Smooth muscle cell of the brain vasculature (primary cell): ENCODE data around the gene ORM2.
A peak's percentile ranks its signal among the peaks of the same experiment; 100 is the strongest.
"Not testable (repeated sequence)": the region's sequence is repeated elsewhere in the genome, so short reads cannot be mapped to it uniquely, and the experiment has no call there.

ENCODE experiments used
- DNase-seq: peaks from one replicate; pipeline ENCODE4 v3.0.0-alpha.2; 2012; ENCODE audit warnings: low read depth, low spot score

ORM2 gene

GRCh38 chr9:114329625-114330022, at the start of gene ORM2:
Gene ORM2 (plus strand): TSS chr9:114329869. CDS start chr9:114329905, 36 bp downstream.
- not testable (repeated sequence) for DNase-seq

GRCh38 chr9:114280636-114281472, 48.8 kb upstream of the ORM2 start:
- DNase-seq, result no peak

GRCh38 chr9:114281473-114282103, 48.1 kb upstream of the ORM2 start:
- no peak for DNase-seq

- DNase-seq, result no peak
Observed at GRCh38 chr9:114282104-114282485, 47.6 kb upstream of the ORM2 start.

DNA sequence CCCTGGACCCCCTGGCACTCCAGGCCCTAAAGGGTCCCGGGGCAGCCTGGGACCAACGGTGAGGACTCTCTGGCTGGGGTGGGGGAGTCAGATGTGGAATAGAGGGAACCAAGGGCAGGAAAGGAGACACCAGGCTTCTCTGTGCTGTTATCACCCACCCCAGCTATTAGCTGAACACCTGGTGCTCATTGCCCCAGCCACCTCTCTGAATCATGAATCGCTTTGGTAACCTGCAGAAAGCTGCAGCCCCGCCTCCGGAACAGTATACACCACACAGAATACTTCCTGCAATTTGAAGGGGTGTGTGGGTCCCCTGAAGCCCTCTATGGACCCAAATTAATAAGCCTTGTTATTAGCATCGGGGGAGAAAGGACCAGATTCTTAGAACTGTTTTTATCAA, 47.2 kb upstream of the ORM2 start:
- DNase-seq, result no peak

GRCh38 chr9:114282926-114283325, 46.7 kb upstream of the ORM2 start:
- no peak for DNase-seq

GRCh38 chr9:114283551-114284111, 46.0 kb upstream of the ORM2 start:
- DNase-seq, result no peak

GRCh38 chr9:114284316-114285060, 45.2 kb upstream of the ORM2 start:
- DNase-seq, result no peak

DNA sequence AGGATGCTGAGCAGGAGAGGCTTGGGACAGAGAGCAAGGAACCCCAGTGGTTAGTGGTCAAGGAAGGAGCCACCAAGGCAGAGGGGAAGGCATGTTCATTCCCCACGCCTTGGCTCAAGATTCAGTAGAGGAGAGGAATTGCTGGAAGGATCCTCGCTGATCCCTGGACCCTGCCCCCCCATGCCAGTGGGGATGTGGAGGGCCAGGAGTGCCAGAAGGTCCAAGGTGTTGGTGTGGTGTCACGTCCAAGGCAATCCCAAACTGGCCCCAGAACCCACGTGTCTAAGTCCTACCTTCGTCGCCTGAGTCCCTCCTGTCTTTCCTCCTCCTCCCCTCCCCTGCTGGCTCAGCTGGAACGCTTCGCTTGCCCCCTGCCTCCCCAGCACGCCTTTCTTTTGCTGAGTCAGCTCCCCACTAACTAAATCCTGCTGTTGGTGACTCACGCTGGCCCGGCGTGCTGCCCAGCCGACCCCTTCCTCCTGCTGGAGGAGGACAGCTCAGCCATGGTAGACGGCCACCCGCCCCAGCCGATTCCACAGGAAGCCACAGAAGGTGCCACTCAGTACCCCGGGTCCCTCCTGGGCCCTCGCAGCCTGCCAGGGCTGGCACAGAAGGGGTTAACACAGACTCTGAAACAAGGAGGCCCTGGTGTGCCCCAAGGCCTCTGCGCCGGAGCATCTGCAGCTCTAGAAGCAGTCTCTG, 44.4 kb upstream of the ORM2 start:
- peak; percentile 92 for DNase-seq

DNA sequence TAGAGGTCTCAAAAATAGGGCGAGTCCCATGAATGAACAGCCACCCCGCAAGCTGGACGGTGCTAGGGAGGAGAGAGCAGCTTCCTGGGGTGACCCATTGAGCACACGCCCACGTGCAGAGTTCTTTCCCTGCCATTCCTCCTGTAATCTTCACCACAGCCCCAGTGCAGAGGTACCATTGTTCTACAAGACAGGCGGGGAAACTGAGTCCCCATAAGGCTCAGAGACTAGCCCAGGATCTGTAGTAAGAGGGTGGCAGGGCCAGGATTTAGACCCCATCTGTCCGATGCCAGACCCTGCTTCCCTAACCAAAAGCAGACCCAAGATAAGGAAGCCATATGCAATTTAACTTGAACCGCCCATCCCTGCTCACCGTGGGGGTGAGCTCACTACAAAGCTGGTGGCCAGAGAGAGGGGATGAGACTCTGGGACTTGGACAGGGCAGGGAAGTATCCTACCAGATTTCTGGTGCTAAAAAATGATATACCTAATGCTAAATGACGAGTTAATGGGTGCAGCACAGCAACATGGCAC, 43.5 kb upstream of the ORM2 start:
- no peak for DNase-seq

GRCh38 chr9:114287001-114287762, 42.5 kb upstream of the ORM2 start:
- no peak for DNase-seq

DNA sequence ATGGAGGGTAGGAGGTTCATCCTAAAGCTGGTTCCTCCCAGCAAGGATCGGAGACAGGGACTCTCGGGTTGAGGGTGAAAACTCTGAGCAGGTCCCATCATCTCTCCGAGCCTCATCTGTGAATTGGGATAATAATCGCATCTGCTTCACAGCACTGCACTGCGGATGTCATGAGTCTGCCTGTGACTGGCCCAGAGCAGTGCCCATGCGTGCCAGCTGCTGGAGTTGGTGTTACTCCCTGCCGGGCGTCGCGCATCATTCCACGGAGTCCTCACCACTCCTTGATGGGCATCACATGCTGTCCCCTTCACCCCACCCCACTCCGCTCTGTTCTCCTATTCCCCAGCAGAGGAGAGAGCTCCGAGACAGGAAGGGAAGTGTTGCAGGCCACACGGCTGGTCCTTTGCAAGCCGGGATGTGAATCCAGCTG, 41.9 kb upstream of the ORM2 start:
- no peak for DNase-seq

DNA sequence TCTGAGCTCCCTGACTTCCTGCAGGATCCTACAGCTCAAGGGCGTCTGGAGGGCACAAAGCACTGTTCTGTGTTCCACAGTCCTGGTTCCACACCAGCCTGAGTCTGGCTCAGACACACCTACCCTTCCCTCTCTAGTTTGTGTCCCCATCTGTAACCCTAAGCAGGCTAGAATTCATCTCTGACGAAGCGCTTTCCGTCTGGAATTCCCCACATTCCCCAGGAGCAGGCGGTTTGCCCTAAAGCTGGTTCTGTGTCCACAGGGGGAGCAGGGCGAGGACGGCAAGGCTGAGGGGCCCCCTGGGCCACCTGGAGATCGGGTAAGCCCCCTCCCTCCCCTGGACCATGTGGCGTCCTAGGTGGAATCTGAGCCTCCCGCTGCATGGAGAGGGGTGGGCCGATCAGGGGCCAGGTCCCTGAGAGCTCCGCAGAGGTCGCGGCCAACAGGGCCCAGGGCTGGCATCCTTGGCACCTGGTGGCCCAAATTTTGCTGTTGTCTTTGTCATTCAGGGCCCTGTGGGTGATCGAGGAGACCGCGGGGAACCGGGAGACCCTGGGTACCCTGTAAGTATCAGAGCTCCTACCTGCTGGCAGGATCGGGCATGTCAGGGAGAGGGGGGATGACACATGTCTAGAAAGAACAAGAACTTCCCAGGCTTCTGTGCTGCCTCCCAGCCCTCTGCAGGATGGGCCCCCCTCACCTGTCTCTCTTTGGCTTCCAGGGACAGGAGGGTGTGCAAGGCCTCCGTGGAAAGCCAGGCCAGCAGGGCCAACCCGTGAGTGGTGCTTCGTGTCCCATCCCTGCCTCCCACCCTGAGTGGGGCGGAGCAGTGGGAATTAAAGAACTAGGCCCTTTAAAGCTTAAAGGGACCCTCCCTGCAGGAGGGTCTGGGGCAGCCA, 41.2 kb upstream of the ORM2 start:
- no peak for DNase-seq

DNA sequence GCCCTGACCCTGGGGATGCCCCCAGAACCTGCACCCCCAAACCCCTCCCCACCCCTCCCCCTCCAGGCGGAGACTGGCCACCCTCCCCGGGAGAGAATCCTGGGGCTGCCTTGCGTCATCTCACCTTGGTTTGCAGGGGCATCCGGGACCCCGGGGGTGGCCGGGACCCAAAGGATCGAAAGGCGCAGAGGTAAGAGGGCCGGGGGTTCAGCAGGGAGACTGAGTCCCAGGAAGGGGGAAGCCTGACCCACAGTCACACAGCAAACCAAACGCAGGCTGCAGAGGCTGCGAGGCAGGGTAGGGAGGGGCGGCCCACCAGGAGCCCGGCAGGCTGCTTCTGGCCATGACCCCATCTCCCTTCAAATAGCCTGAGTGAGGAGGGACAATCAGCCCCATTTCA, 40.6 kb upstream of the ORM2 start:
- DNase-seq, result no peak

GRCh38 chr9:114289571-114290481, 39.8 kb upstream of the ORM2 start:
- DNase-seq, result no peak

DNA sequence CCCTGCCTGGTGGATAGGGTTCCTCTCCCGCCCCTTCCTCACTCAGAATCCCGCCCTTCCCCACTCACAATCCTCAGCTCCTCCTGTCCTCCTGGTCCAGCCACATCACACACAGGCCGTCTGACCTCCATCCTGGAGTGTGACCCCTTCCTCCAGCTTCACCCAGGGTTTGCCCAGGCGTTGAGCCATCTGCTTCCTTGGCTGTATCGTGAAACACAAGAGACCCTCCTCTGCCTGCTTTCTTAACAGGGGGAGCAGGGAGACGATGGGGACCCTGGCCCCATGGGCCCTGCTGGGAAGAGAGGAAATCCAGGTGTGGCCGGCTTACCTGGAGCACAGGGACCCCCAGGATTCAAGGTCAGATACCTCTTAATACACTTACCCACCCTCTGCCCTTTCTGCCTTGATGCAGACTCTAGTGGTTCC, 39.1 kb upstream of the ORM2 start:
- no peak for DNase-seq

DNA sequence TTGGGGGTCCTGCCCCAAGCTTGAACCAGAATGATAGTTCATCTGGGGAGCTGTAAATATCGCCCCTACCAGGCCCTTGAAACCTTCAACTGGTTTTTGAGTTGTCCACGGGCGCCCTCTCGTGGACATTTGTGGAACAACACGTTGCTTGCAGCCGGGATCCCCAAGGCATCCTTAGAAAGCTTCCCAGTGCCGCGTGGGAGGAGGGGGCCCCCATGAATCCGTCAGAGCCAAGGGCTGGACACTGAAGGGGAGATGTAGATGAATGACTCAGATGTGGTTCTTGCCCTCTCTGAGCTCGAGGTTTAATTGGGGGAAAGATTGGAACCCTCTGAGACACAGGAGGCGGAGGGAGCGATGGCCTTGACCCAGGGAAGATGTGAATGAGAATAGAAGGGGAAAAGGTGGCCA, 38.6 kb upstream of the ORM2 start:
- peak; percentile 65 for DNase-seq

- DNase-seq, result no peak
Observed at GRCh38 chr9:114291886-114292590, 37.6 kb upstream of the ORM2 start.
